GM18498 (cell line): ENCODE measurements around the gene SMG6.

Experiments used
- ATAC-seq: cut with Tn5 transposase; IDR thresholded peaks from one replicate; pipeline ENCODE4 v1.9.1; 2021; ENCODE audit warnings: mild to moderate bottlenecking, moderate library complexity; ENCODE audit not compliant: unreplicated experiment

The SMG6 gene

DNA sequence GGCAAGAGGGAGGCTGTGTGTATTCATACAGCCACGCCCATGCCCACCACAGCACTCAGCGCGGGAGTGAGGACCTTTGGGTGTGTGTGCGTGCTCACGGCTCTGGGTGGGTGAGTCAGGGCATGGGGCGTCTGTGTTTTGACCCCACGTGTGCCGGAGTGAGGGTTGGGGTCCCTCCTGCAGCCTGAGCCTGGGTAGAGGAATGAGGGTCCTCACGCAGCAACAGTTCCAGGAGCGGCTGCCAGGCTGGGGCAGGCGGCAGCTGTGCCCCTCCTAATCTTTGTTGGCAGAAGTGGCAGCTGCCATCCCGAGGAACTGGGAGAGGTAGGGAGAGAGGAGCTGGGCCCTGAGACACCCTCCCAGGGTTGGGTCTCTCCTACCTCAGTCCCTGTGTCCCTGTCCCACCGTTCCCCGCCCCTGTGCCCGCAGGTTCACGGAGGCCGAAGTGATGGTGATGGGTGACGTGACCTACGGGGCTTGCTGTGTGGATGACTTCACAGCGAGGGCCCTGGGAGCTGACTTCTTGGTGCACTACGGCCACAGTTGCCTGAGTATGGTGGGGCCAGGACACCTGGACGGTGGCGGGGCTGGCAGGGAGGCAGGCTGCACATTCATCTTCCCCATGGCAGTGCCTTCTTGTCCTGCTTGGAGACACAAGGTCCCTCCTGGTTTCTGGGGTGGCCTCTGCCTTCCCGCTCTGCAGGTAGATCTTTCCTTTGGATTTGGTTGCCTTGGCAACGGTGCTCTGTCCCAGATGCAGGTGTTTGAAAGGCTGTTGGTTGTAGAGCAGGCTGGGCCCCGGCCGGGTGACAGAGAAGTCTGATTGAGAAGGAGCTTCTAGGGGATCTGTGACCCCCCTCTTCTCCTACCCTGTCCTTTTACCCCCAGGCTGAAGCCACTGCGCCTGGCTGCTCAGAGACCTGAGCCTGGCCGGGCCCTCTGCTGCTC is 267.8 kb downstream of the SMG6 start:
- ATAC-seq: no peak

GRCh38 chr17:2034806-2035540 is 268.6 kb downstream of the SMG6 start:
- ATAC-seq: no peak

DNA sequence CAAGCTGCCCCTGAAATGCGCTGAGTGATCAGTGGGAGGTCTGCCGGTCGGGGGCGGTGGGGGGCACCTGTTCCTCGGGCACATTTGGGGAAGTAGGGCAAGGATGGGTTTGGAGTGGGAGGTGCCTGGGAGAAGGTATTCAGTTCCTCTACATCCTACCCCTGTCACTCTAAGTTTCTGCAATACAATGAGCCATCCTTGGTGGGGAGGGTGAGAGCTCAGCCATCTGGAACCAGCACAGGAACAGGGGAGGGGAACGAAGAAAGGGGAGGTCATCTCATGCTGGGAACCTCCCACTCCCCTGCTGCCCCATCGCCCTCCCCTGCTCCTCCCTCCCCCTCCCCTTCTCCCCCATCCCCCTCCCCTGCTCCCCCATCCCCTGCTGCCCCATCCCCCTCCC is 269.4 kb downstream of the SMG6 start:
- ATAC-seq: no peak

GRCh38 chr17:2033153-2033552 is 270.4 kb downstream of the SMG6 start:
- no peak for ATAC-seq

DNA sequence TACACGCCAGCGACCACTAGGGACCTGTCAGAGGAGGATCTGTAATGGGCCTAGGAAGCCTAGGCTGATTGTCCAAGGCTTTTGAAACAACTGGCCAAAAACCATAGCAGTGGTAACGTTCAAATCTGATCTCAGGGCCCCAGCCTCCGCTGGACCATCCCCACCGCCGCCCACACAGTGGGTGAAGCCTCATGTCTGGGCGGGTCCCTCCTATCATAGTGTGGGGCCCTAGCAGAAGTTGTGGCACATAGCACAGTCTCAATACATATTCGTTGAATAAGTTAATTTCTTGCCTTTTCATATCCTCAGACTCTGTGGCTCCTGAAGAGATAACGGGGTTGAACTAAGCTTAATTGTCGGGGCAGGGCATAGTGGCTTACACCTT is 272.8 kb downstream of the SMG6 start:
- no peak for ATAC-seq

DNA sequence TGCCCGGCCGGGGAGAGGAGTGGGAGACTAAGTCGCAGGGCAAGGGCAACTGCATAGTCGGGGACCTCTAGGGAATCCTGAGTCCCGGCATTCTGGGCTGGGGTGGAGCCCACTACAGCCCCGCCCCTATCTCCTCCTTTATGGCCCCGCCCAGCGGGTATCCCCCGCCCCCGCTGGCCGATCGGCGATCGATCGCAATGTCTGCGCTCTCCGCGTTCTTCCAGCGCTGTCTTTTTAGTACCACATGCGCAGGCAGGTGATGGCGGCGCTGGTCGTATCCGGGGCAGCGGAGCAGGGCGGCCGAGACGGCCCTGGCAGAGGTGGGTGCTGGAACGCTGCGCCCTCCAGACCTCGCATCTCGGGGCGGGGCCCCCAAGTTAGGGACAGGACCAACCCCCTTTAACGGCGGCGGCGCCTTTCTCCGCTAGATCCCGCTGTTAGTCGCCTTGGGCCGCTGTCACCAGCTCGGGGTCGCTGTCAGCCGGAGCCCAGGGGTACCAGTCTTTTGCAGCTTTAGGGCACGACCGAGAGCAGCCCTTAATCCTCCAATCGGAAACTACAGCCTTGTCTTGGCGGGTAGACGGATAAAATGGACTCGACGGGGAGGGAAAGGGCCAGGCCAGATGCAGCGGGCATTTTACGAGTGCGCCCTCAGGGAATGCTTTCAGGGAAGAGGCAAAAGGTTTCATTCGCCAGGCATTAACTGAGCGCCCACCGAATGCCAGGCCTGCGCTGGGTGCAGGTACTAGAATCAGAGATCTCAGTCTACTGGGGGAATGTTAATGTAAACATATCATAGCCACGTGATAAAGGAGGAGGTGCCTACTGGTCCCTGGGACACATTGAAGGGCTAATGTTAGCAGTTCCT is 273.4 kb downstream of the SMG6 start, which contains the start of gene DPH1:
Gene DPH1 (plus strand): TSS at position 243 of the 868 bp plus-strand sequence. CDS start 17 bp downstream, at position 260.
- ATAC-seq: peak; percentile 71

GRCh38 chr17:2028737-2029136 is 274.8 kb downstream of the SMG6 start:
- ATAC-seq: no peak

GRCh38 chr17:2028234-2028614 is 275.4 kb downstream of the SMG6 start:
- ATAC-seq: no peak

GRCh38 chr17:2027528-2028233 is 275.9 kb downstream of the SMG6 start:
- ATAC-seq: no peak

DNA sequence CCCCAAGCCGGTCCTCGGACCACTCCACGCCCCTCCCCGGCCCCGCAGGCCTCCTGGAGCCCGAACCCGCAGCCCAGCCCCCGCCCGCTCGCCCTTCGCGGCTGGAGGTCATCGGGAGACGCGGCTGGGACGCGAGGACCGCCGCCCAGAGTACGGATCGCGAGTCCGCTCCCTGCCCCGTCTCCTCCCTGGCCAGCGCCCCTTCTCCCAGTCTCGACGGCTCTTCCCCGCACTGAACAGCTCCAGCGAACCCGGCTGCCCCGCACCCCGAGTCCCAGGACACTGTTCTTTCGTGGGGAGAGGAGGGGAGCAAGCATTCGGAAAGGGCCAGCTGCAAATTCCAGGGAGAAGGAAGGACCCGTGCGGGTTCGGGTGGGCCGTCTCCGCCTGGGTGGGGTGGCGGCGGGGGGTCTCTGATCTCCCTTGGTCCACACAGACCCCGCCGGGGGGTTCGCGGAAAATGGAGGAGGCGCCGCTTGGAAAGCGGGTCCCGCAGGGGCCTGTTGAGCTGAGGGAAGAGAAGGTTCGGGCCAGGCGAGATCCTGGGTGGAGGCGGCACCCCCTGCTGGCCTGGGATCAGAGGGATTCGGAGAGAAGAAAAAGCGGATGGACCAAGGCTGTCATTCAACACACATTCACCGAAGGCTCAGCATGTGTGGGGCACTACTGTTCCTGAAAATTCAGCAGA is 277.8 kb downstream of the SMG6 start:
- ATAC-seq: no peak

DNA sequence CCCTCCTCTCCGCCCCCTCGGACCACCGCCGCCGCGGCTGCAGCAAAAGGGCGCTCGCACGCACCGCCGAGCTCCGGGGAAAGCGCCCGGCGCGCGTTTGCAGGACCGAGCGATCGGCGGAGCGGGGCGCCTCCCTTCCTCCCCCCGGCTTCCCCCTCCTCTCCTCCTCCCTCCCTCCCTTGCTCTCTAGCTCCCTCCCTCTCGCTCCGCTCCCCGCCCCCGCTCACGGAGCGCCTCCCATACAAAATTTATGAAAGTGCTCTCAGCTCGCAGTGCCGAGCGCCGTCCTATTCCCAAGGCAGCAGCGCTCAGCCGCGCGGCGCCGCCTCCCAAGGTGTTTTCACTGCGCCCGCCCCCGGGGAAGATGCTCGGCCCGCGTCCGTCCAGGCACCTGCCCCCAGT is 278.4 kb downstream of the SMG6 start, which contains the start of gene RTN4RL1:
Gene RTN4RL1 (minus strand): TSS at position 115 of the 402 bp plus-strand sequence. CDS start 469 bp downstream, outside the sequence.
- no peak for ATAC-seq

DNA sequence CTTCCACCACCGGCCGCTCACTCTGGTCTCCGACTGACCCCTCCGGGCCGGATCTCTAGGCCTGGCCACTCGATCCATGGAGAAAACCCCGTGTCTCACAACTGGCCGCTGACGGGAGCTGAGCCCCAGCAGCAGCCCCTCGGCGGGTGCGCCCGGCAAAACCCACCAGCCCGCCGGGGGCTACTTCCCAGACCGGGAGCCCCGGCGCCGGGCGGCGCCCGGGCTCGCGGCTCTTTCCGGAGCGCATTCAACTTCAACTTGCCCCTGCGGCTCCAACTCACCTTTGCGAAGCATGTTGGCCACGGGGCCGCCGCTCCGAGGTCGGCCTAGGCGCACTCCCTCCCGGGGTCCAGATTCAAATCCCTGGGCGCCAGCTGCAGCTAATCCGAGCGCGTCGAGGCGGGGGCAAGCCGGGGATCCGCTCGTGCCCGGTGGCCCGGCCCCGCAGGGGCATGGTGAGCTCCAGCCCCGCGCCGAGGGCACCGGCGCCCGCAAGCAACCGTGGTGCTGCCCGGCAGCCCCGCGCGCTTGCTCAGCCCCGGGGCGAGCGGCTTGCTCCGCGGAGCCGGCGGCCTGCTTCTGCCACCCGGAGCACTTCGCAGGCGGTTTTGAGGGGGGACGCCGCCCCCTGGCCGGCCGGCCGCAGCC is 278.9 kb downstream of the SMG6 start:
- ATAC-seq: no peak

DNA sequence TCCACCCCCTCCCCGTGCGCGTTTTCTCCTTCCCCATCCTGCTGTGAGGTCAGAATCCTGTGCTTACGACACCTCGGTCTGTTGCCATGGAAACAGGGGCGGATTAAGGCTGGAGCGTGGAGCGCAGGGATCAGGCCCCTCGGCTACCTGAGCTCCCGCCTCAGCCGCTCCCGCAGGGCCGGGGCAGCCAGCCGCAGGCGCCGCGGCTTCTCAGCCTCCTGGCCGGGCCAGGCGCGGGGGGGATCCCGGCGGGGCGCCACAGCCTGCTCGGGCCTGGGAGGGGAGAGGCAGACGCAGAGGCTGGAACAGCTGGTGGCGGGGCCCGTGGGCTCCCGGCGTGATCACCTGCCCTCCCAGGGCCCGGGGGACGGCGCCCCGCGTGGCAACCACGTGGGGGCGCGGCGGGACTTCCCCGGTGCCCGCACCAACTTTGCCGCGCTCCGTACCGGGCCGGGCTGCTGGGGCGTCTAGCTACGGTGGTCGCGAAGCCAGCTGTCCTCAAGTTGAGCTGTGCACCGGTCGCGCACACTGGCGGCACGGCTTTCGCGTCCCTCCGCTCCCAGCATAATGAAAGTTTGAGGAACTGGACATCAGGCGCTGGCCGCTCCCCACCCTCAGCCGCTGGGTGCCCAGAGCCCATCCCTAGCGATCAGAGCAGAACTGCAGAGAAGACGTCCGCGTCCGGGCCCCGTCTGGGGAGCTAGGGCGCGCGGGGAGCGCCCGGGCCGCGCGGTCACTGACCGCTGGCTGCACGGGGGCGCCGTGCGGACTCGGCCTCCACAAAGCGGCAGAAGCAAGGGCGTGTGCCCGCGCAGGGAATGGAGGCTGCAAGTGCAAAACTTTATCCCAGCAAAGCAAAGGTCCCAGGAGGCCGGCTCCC is 279.7 kb downstream of the SMG6 start:
- ATAC-seq: no peak

DNA sequence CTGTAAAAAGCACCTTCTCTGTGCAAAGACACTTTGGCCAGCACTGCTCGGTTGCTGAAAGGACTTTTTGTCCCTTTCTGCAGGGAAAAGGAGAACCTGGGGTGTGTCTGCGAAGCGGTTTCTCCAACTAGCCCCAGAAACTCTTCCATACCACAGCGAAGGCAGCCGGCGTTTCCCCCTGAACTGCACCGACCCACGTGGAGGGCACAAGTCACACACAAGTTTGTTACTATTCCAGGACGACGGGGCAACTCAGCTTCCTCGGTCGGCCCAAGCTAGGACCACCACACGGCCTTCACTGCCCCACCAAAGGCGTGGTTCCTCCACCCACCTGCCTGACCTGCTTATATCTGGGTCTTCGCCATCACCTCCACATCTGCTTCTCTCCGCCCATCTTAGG is 280.3 kb downstream of the SMG6 start:
- no peak for ATAC-seq

- ATAC-seq: no peak
These were observed 280.8 kb downstream of the SMG6 start for GRCh38 chr17:2022647-2023240.

GRCh38 chr17:2020721-2021120 is 282.9 kb downstream of the SMG6 start:
- ATAC-seq: no peak

DNA sequence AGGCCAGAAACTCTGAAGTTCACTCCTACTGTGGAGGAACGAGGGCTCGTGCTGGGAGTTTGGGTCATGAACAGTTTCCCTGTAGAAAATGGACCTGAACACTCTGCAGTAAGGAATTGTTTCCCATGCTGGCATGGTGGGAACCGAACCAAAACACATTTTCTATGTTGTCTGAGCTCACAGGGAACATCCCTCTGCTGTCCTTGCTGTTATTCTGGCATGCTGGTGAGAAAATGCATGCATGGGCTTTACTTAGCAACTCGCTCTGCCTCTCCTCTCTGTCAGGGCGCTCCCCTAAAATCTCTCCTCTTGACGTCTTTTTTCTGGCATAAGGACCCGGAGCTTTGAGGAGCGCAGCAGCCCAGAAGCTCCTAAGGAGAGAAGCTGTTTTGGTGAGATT is 283.9 kb downstream of the SMG6 start:
- no peak for ATAC-seq
